Neural cell (in vitro differentiated cells): ENCODE measurements around the gene PDE8B. TPM values are rescaled to one million over a fixed set of nuclear protein-coding genes. Genes with fewer than 3 reads are reported as not detected.

ENCODE experiments used
- H2AFZ ChIP-seq: fragments of 200-600, 300-800 bp; sonication (generic), shearing (Covaris generic); 2 replicates; pipeline ENCODE4 v1.6.0; 2014; ENCODE audit warnings: low read depth, mild to moderate bottlenecking, antibody characterized with exemption, low read length, moderate library complexity
- H3F3A ChIP-seq: fragments of 200-600 bp; shearing (Covaris generic); 2 replicates; pipeline ENCODE4 v1.6.1; 2016; ENCODE audit warnings: mild to moderate bottlenecking, moderate library complexity, mixed read lengths, antibody characterized with exemption, low read length; ENCODE audit not compliant: insufficient read depth, poor library complexity, severe bottlenecking
- H3K27ac ChIP-seq: fragments of 200-600, 300-800 bp; sonication (generic), shearing (Covaris generic); 2 replicates; pipeline ENCODE4 v1.5.1; 2014; ENCODE audit warnings: mild to moderate bottlenecking, low read length, moderate library complexity
- H3K27me3 ChIP-seq: fragments of 300-800, 200-600 bp; sonication (generic), shearing (Covaris generic); 2 replicates; pipeline ENCODE4 v1.6.0; 2014; ENCODE audit warnings: mild to moderate bottlenecking, low read depth, low read length, moderate library complexity; ENCODE audit not compliant: insufficient read depth
- H3K36me3 ChIP-seq: fragments of 300-800, 200-600 bp; sonication (generic), shearing (Covaris generic); 2 replicates; pipeline ENCODE4 v1.5.1; 2014; ENCODE audit warnings: mild to moderate bottlenecking, antibody characterized with exemption, low read length, moderate library complexity; ENCODE audit not compliant: insufficient read depth
- H3K4me2 ChIP-seq: fragments of 300-800, 200-600 bp; sonication (generic), shearing (Covaris generic); 2 replicates; pipeline ENCODE4 v1.6.0; 2014; ENCODE audit warnings: mild to moderate bottlenecking, low read length
- H3K4me3 ChIP-seq: fragments of 300-800, 200-600 bp; sonication (generic), shearing (Covaris generic); 2 replicates; pipeline ENCODE4 v1.5.1; 2014; ENCODE audit warnings: mild to moderate bottlenecking, low read length, moderate library complexity
- H3K79me2 ChIP-seq: fragments of 200-600 bp; shearing (Covaris generic); replicated peaks from 2 replicates; pipeline ENCODE4 v1.6.0; 2014; ENCODE audit warnings: mild to moderate bottlenecking, low read length, moderate library complexity; ENCODE audit not compliant: insufficient read depth
- H3K9ac ChIP-seq: fragments of 300-800, 200-600 bp; sonication (generic), shearing (Covaris generic); 2 replicates; pipeline ENCODE4 v1.6.1; 2016; ENCODE audit warnings: mild to moderate bottlenecking, low read length, mixed read lengths
- H3K9me2 ChIP-seq: fragments of 200-600 bp; shearing (Covaris generic); 2 replicates; pipeline ENCODE4 v1.6.1; 2016; ENCODE audit warnings: mild to moderate bottlenecking, low read length, mixed read lengths; ENCODE audit not compliant: insufficient read depth
- H3K9me3 ChIP-seq: fragments of 200-600, 300-800 bp; sonication (generic), shearing (Covaris generic); 2 replicates; pipeline ENCODE4 v1.6.1; 2016; ENCODE audit warnings: mild to moderate bottlenecking, mixed run types, low read length, moderate library complexity, mixed read lengths
- H4K20me1 ChIP-seq: fragments of 200-600 bp; shearing (Covaris generic); 2 replicates; pipeline ENCODE4 v1.6.1; 2016; ENCODE audit warnings: mild to moderate bottlenecking, mixed run types; ENCODE audit not compliant: insufficient read depth
- EP300 ChIP-seq: fragments of 450-650 bp; conservative IDR thresholded peaks from 2 replicates; pipeline ENCODE4 v1.6.1; 2014; ENCODE audit warnings: antibody characterized with exemption, mild to moderate bottlenecking, moderate library complexity; ENCODE audit not compliant: poor library complexity, severe bottlenecking
- EZH2 ChIP-seq: fragments of 200-600, 300-800 bp; shearing (Covaris generic), sonication (generic); IDR thresholded peaks from 2 replicates; pipeline ENCODE4 v1.6.1; 2014; ENCODE audit warnings: antibody characterized with exemption, low read length, borderline replicate concordance, mild to moderate bottlenecking; ENCODE audit not compliant: insufficient read depth, poor library complexity, severe bottlenecking
- MXI1 ChIP-seq: fragments of 450-650 bp; conservative IDR thresholded peaks from 2 replicates; pipeline ENCODE4 v1.6.1; 2014; ENCODE audit warnings: antibody characterized with exemption, mild to moderate bottlenecking; ENCODE audit not compliant: poor library complexity, severe bottlenecking
- POLR2AphosphoS5 ChIP-seq: IDR thresholded peaks from 2 replicates; pipeline ENCODE4 v1.6.1; 2012
- RAD21 ChIP-seq: fragments of 450-650 bp; conservative IDR thresholded peaks from 2 replicates; pipeline ENCODE4 v1.6.1; 2014; ENCODE audit warnings: antibody characterized with exemption, mild to moderate bottlenecking, moderate library complexity
- SMC3 ChIP-seq: fragments of 450-650 bp; conservative IDR thresholded peaks from 2 replicates; pipeline ENCODE4 v1.6.1; 2014; ENCODE audit warnings: antibody characterized with exemption, mild to moderate bottlenecking, moderate library complexity; ENCODE audit not compliant: poor library complexity
- TAF1 ChIP-seq: IDR thresholded peaks from 2 replicates; pipeline ENCODE4 v1.6.1; 2012; ENCODE audit warnings: low read depth
- polyA plus RNA-seq: library from polyadenylated mRNA; depleted of rRNA; stranded (reverse); fragments of >200 nt; gene quantifications from 2 replicates; pipeline ENCODE4 v1.2.3, GENCODE V29; 2014
- TF ChIP-seq, protein P1 (sequence below): IDR thresholded peaks from 2 replicates; pipeline ENCODE4 v1.6.1; 2012; ENCODE audit warnings: borderline replicate concordance
- TF ChIP-seq, protein P2 (sequence below): fragments of 450-650 bp; IDR thresholded peaks from 2 replicates; pipeline ENCODE4 v1.5.1; 2014; ENCODE audit warnings: antibody characterized with exemption, mild to moderate bottlenecking, moderate library complexity; ENCODE audit not compliant: poor library complexity, severe bottlenecking

The PDE8B gene
- polyA plus RNA-seq, 1 donor from 2014 or later = 0.22 TPM

DNA sequence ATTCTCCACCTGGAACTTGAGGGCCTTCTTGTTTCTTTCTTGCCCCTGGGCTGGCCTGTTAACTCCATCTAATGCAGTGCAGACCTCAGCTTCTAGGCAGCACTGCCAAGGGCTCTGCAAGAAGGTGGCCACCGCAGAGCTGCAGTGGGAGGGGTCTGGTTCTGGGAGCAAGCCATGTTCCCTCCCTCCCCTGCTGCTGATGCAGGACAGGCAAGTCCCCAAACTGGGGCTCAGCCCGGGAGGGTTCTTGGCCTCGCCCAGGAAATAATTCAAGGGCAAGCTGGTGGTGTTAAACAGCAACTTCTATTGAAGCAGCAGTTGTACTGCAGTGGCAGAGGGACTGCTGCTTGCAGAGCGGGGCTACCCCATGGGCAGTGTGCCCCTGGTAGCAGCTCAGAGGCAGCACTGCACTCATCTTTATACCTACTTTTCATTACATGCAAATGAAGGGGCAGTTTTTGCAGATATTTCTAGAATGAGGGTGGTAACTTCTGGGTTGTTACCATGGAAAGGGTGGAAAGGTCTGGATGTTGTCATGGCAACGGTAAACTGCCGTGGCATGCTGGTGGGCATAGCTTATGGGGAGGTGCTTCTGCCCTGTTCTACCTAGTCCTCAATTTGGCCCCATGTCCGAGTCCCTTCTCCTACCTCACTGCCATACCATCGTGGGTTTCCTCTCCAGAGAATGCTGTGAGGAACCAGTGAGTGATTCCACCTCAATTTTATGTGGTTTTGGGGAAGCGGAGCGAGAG, 199.6 kb downstream of the PDE8B start:
- H3K4me2 ChIP-seq = no peak overlapping the region
- no peaks in the 10 kb centered on the region for H3K9me2 ChIP-seq
- H3K9me3 ChIP-seq = no peaks in the 10 kb centered on the region
- no peaks in the 10 kb centered on the region for H4K20me1 ChIP-seq
- no peaks in the 10 kb centered on the region for H3K36me3 ChIP-seq
- TF ChIP-seq RAD21 (no peak), EP300 (no peak), TAF1 (no peak), SMC3 (no peak), EZH2 (no peak), POLR2AphosphoS5 (no peak), MXI1 (no peak)
- TF ChIP-seq, protein P1, sequence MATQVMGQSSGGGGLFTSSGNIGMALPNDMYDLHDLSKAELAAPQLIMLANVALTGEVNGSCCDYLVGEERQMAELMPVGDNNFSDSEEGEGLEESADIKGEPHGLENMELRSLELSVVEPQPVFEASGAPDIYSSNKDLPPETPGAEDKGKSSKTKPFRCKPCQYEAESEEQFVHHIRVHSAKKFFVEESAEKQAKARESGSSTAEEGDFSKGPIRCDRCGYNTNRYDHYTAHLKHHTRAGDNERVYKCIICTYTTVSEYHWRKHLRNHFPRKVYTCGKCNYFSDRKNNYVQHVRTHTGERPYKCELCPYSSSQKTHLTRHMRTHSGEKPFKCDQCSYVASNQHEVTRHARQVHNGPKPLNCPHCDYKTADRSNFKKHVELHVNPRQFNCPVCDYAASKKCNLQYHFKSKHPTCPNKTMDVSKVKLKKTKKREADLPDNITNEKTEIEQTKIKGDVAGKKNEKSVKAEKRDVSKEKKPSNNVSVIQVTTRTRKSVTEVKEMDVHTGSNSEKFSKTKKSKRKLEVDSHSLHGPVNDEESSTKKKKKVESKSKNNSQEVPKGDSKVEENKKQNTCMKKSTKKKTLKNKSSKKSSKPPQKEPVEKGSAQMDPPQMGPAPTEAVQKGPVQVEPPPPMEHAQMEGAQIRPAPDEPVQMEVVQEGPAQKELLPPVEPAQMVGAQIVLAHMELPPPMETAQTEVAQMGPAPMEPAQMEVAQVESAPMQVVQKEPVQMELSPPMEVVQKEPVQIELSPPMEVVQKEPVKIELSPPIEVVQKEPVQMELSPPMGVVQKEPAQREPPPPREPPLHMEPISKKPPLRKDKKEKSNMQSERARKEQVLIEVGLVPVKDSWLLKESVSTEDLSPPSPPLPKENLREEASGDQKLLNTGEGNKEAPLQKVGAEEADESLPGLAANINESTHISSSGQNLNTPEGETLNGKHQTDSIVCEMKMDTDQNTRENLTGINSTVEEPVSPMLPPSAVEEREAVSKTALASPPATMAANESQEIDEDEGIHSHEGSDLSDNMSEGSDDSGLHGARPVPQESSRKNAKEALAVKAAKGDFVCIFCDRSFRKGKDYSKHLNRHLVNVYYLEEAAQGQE = no peak
- TF ChIP-seq, protein P2, sequence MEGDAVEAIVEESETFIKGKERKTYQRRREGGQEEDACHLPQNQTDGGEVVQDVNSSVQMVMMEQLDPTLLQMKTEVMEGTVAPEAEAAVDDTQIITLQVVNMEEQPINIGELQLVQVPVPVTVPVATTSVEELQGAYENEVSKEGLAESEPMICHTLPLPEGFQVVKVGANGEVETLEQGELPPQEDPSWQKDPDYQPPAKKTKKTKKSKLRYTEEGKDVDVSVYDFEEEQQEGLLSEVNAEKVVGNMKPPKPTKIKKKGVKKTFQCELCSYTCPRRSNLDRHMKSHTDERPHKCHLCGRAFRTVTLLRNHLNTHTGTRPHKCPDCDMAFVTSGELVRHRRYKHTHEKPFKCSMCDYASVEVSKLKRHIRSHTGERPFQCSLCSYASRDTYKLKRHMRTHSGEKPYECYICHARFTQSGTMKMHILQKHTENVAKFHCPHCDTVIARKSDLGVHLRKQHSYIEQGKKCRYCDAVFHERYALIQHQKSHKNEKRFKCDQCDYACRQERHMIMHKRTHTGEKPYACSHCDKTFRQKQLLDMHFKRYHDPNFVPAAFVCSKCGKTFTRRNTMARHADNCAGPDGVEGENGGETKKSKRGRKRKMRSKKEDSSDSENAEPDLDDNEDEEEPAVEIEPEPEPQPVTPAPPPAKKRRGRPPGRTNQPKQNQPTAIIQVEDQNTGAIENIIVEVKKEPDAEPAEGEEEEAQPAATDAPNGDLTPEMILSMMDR = no peak
- H3K4me3 ChIP-seq = no peak overlapping the region
- H3K79me2 ChIP-seq = no peaks in the 10 kb centered on the region
- H3F3A ChIP-seq = no peaks in the 10 kb centered on the region
- no peak overlapping the region for H2AFZ ChIP-seq
- no peak overlapping the region for H3K27ac ChIP-seq
- H3K27me3 ChIP-seq = no peaks in the 10 kb centered on the region
- no peak overlapping the region for H3K9ac ChIP-seq

DNA sequence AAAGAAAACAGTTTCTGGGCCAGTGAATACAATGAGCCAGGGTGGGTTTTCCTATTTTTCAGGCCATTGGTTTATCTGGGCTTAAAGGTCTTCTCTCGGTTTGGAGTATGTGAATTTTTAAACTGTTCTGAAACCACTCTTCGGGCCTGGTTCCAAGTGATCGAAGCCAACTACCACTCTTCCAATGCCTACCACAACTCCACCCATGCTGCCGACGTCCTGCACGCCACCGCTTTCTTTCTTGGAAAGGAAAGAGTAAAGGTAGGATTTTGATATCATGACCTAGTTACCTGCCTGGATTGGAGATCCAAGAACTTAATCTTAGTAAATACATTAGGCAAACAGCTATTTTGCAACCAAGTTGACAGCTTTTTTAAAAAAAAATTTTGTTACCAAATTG, 202.6 kb downstream of the PDE8B start:
- no peak overlapping the region for H3K4me3 ChIP-seq
- no peak overlapping the region for H3K9ac ChIP-seq
- H3F3A ChIP-seq = no peaks in the 10 kb centered on the region
- H3K27ac ChIP-seq = no peak overlapping the region
- no peaks in the 10 kb centered on the region for H3K27me3 ChIP-seq
- H3K79me2 ChIP-seq = no peaks in the 10 kb centered on the region
- H3K36me3 ChIP-seq = no peaks in the 10 kb centered on the region
- H4K20me1 ChIP-seq = no peaks in the 10 kb centered on the region
- no peaks in the 10 kb centered on the region for H3K9me2 ChIP-seq
- no peaks in the 10 kb centered on the region for H3K9me3 ChIP-seq
- TF ChIP-seq EZH2 (no peak), SMC3 (no peak), TAF1 (no peak), POLR2AphosphoS5 (no peak), MXI1 (no peak), RAD21 (no peak), EP300 (no peak)
- TF ChIP-seq, protein P1 = no peak
- TF ChIP-seq, protein P2 = no peak
- no peak overlapping the region for H2AFZ ChIP-seq
- no peak overlapping the region for H3K4me2 ChIP-seq
